ENCODE data around the gene CD47. TPM values are rescaled to one million over a fixed set of nuclear protein-coding genes. Genes with fewer than 3 reads are reported as not detected.

Gene CD47
- total and polyA plus RNA-seq, 2 of the 13 experiments (the other 11 are each of a cell fraction or from before 2014, with no cell fraction given): 3.3 to 6.5 TPM

- no peaks in the 10 kb centered on the region for H3K9me3 ChIP-seq (ENCODE audit: low read length)
- ChIA-PET POLR2A (no interaction called here), CTCF (ENCODE audit: low intra/inter-chr PET ratio, low total read pairs) (no interaction called here)
- H3K4me2 ChIP-seq (ENCODE audit: low read depth, low read length): no peak overlapping the region
- intact Hi-C loops (cut with micrococcal nuclease; ENCODE audit: unreplicated experiment) (no loop called here), in situ Hi-C loops (cut with HindIII; ENCODE audit: extremely low pct_ligation_motif_present, low pct_unique_long_range_greater_than_20kb) (no loop called here)
- H3K4me1 ChIP-seq (ENCODE audit: insufficient read depth, low read length): no peaks in the 10 kb centered on the region
- no peaks in the 10 kb centered on the region for H3K79me2 ChIP-seq (ENCODE audit: insufficient read depth, low read length)
- H3K27ac ChIP-seq (ENCODE audit: extremely low read length, insufficient read depth, low read length): no peak overlapping the region
- no peak overlapping the region for H3K9ac ChIP-seq (ENCODE audit: insufficient read depth, low read depth, low read length)
- H4K20me1 ChIP-seq (ENCODE audit: insufficient read depth, low read length): no peaks in the 10 kb centered on the region
- H3K4me3 ChIP-seq (replicated peaks in 1 of 3; ENCODE audit: insufficient read depth in 1 of 3, low read depth in 2 of 3, low read length in 3 of 3): no peak overlapping the region
- no peak overlapping the region for H2AFZ ChIP-seq (ENCODE audit: low read length)
- DNase-seq (ENCODE audit: low spot score) (no peak), FAIRE-seq (no peak), ATAC-seq (no peak)
- WGBS (ENCODE audit: low lambda C conversion rate): 13% methylated on average over 6 of the region's 6 CpGs
- TF ChIP-seq ZNF839 (CRISPR knock-in tag; IDR thresholded peaks at IDR 0.05; ENCODE audit: borderline replicate concordance) (no peak), PRDM15 (CRISPR knock-in tag; IDR thresholded peaks at IDR 0.05) (no peak), REST (IDR thresholded peaks at IDR 0.05; ENCODE audit: borderline replicate concordance in 1 of 2, low read depth in 1 of 2, low read length in 2 of 2) (no peak), HNF4A (CRISPR knock-in tag; IDR thresholded peaks at IDR 0.05) (no peak), NKX3-1 (CRISPR knock-in tag; IDR thresholded peaks at IDR 0.05) (no peak), HMGXB3 (CRISPR knock-in tag; IDR thresholded peaks at IDR 0.05; ENCODE audit: borderline replicate concordance) (no peak)
- peaks cover 1 to 3% of the 10 kb centered on the region in 2 experiments; a peak in 3 of 5 replicates for H3K27me3 ChIP-seq (ENCODE audit: control insufficient read depth in 1 of 2, insufficient read depth in 2 of 2, low read length in 2 of 2)
- no peaks in the 10 kb centered on the region for H3K36me3 ChIP-seq (replicated peaks in 1 of 2; ENCODE audit: control insufficient read depth in 1 of 2, insufficient read depth in 2 of 2, low read length in 2 of 2)
- BruUV-seq (replicated peaks): no TSS peak
These were observed 26.5 kb upstream of the CD47 start for GRCh38 chr3:108117241-108117775.
